Stomach (tissue), 4 donors: ENCODE results near the gene LNPEP.

ENCODE experiments used
- CTCF ChIP-seq, 7 experiments: fragments of 450-650 bp in 4 of 7; fragments of 200-600 bp in 3 of 7; sonication (generic) in 3 of 7; IDR thresholded peaks; one replicate each; pipeline ENCODE4 v1.5.1; 2016 to 2019; ENCODE audit warnings: antibody characterized with exemption in 7 of 7, control low read depth in 2 of 7, mild to moderate bottlenecking in 1 of 7
- POLR2A ChIP-seq, 4 donors: fragments of 450-650 bp; IDR thresholded peaks; one replicate each; pipeline ENCODE4 v1.6.1; 2016; ENCODE audit warnings: antibody characterized with exemption in 4 of 4, control low read depth in 2 of 4, mild to moderate bottlenecking in 1 of 4, moderate library complexity in 1 of 4

- TF ChIP-seq CTCF (IDR thresholded peaks at IDR 0.05) (no peak), POLR2A (IDR thresholded peaks at IDR 0.05) (no peak)
These were observed 26.9 kb upstream of the LNPEP start for GRCh38 chr5:96909003-96909402.
